ENCODE data around the gene LIN9. TPM values are rescaled to one million over a fixed set of nuclear protein-coding genes. Genes with fewer than 3 reads are reported as not detected.

LIN9 gene
- total and polyA plus RNA-seq, 2 experiments from 2014 or later, result 11.8 to 16.9 TPM

GRCh38 chr1:226311376-226311775, 2.4 kb upstream of the LIN9 start:
- Mint-ChIP-seq H3K27me3 (ENCODE audit: insufficient read depth, low read depth, poor library complexity) (peaks cover 13% of the 10 kb centered on the region), H3K9me3 (no peaks in the 10 kb centered on the region), H3K27ac (no peak overlapping the region), H3K36me3 (ENCODE audit: low read depth) (no peaks in the 10 kb centered on the region; the same call in 2 of the 3 replicates), H3K4me1 (peaks cover 17% of the 10 kb centered on the region), H3K4me3 (no peak overlapping the region)
- H3K27me3 ChIP-seq (ENCODE audit: insufficient read depth), result peaks cover 19% of the 10 kb centered on the region
- H3K4me3 ChIP-seq, result no peak overlapping the region
- H2AFZ ChIP-seq, result no peak overlapping the region
- no peaks in the 10 kb centered on the region for H4K20me1 ChIP-seq (replicated peaks; ENCODE audit: insufficient read depth)
- H3K4me2 ChIP-seq, result no peak overlapping the region
- H3K9me2 ChIP-seq (ENCODE audit: insufficient read depth), result 0 out of 2 replicates have a peak, but pooled peaks cover 3% of the 10 kb centered on the region
- H3K4me1 ChIP-seq (ENCODE audit: insufficient read depth), result peaks cover 15% of the 10 kb centered on the region
- H3K79me2 ChIP-seq (replicated peaks; ENCODE audit: insufficient read depth), result peaks cover 22% of the 10 kb centered on the region
- no peak for TF ChIP-seq POLR2AphosphoS5 (IDR thresholded peaks at IDR 0.05; ENCODE audit: low read depth)
- DNase-seq (ENCODE audit: low spot score) (no peak), ATAC-seq (no peak)
- no peaks in the 10 kb centered on the region for H3F3A ChIP-seq (replicated peaks; ENCODE audit: low read depth)
- H3K36me3 ChIP-seq (ENCODE audit: insufficient read depth), result no peaks in the 10 kb centered on the region
- no peak overlapping the region for H3K27ac ChIP-seq (ENCODE audit: low read depth)

GRCh38 chr1:226310637-226311195, 1.8 kb upstream of the LIN9 start:
- H3K4me1 Mint-ChIP-seq, result peaks cover 22% of the 10 kb centered on the region
- H3K27ac ChIP-seq (ENCODE audit: low read depth), result no peak overlapping the region
- 0 out of 2 replicates have a peak, but pooled peaks cover 3% of the 10 kb centered on the region for H3K9me2 ChIP-seq (ENCODE audit: insufficient read depth)
- no peaks in the 10 kb centered on the region for H3K36me3 ChIP-seq (ENCODE audit: insufficient read depth)
- no peaks in the 10 kb centered on the region for H3F3A ChIP-seq (replicated peaks; ENCODE audit: low read depth)
- H3K4me1 ChIP-seq (ENCODE audit: insufficient read depth), result peaks cover 19% of the 10 kb centered on the region
- H3K4me2 ChIP-seq, result peak overlapping the region; percentile 89
- TF ChIP-seq POLR2AphosphoS5 (IDR thresholded peaks at IDR 0.05; ENCODE audit: low read depth), result no peak
- TF ChIP-seq EZH2phosphoT487 (IDR thresholded peaks at IDR 0.05; ENCODE audit: unreplicated experiment), result no peak
- no peak for TF ChIP-seq ZNF114 (CRISPR knock-in tag; IDR thresholded peaks at IDR 0.05)
- no peak for TF ChIP-seq ETS1 (IDR thresholded peaks at IDR 0.05)
- no peak for TF ChIP-seq STAT1 (IDR thresholded peaks at IDR 0.05; ENCODE audit: unreplicated experiment)
- no peak for TF ChIP-seq ZNF331 (CRISPR knock-in tag; IDR thresholded peaks at IDR 0.05; ENCODE audit: low read depth)
- no peak for TF ChIP-seq REST (IDR thresholded peaks at IDR 0.05; ENCODE audit: unreplicated experiment)
- no peak for TF ChIP-seq NANOG (IDR thresholded peaks at IDR 0.05; ENCODE audit: borderline replicate concordance)
- no peak for TF ChIP-seq EZH2 (IDR thresholded peaks at IDR 0.05; ENCODE audit: low read depth, unreplicated experiment)
- no peak for TF ChIP-seq JUNB (IDR thresholded peaks at IDR 0.05; ENCODE audit: unreplicated experiment)
- no peak for TF ChIP-seq CREB1 (CRISPR knock-in tag; IDR thresholded peaks at IDR 0.05; ENCODE audit: low read depth)
- TF ChIP-seq CTCF (conservative IDR thresholded peaks at IDR 0.05; ENCODE audit: low read depth in 2 of 2), result no peak
- no peak overlapping the region for H3K27ac Mint-ChIP-seq
- DNase-seq (ENCODE audit: low spot score), result no peak
- H3K27me3 Mint-ChIP-seq (ENCODE audit: insufficient read depth, low read depth, poor library complexity), result peaks cover 13% of the 10 kb centered on the region
- H3K27me3 ChIP-seq (ENCODE audit: insufficient read depth), result peaks cover 19% of the 10 kb centered on the region
- H2AFZ ChIP-seq, result 0 out of 2 replicates have a peak overlapping the region, but pooled peaks have one; percentile 18
- no peak for ATAC-seq
- H3K9me3 Mint-ChIP-seq, result no peaks in the 10 kb centered on the region
- H3K79me2 ChIP-seq (replicated peaks; ENCODE audit: insufficient read depth), result peaks cover 28% of the 10 kb centered on the region
- H4K20me1 ChIP-seq (replicated peaks; ENCODE audit: insufficient read depth), result no peaks in the 10 kb centered on the region
- H3K4me3 Mint-ChIP-seq, result peak overlapping the region; percentile 75; the same call in 1 of the 3 replicates
- H3K36me3 Mint-ChIP-seq (ENCODE audit: low read depth), result no peaks in the 10 kb centered on the region; the same call in 2 of the 3 replicates
- H3K4me3 ChIP-seq, result 0 out of 2 replicates have a peak overlapping the region, but pooled peaks have one; percentile 96

Measured in GM23338 (cell line).